HepG2 (cell line): Measurements from ENCODE around the gene DDX20. TPM values are rescaled to one million over a fixed set of nuclear protein-coding genes. Genes with fewer than 3 reads are reported as not detected.

Experiments used
- ATAC-seq: fragments of 200-7000 bp; cut with Tn5 transposase; 3 replicates; pipeline ENCODE4 v1.9.1; 2020; ENCODE audit warnings: mild to moderate bottlenecking, moderate library complexity
- BruUV-seq: library from RNA; stranded (reverse); fragments of 400-500 nt; replicated peaks from 2 replicates; lab custom pipeline; 2021; lab: Mats Ljungman, UMichigan
- CTCF ChIA-PET: fragments of 300-600 bp; formaldehyde crosslinking; extraction: SDS; loops from one replicate; lab custom pipeline; 2021; ENCODE audit warnings: low total read pairs, inconsistent platforms, low intra/inter-chr PET ratio; lab: Yijun Ruan, JAX
- POLR2A ChIA-PET: fragments of 350-600 bp; sonication (Branson Sonifier 250); formaldehyde crosslinking; loops from one replicate; lab custom pipeline; 2020; ENCODE audit warnings: antibody characterized with exemption, inconsistent platforms; lab: Yijun Ruan, JAX
- DNase-seq: peaks from one replicate; pipeline ENCODE4 v3.0.0-alpha.2; 2015; ENCODE audit warnings: low spot score
- FAIRE-seq: peaks from 3 replicates; lab custom pipeline; 2011; peaks lifted over from hg19 to GRCh38; lab: Jason Lieb, UNC
- H2AFZ ChIP-seq: one replicate; pipeline ENCODE4 v1.6.1; 2011; ENCODE audit warnings: low read length, inconsistent platforms
- H3K27ac ChIP-seq: fragments of 300-600 bp; 3 replicates; pipeline ENCODE4 v1.8.0; 2011; ENCODE audit warnings: mixed run types, mild to moderate bottlenecking, mixed read lengths, low read length, inconsistent platforms; ENCODE audit not compliant: insufficient read depth; ENCODE audit errors: extremely low read length
- H3K27me3 ChIP-seq, 2 experiments: fragments of 200-600 bp in 1 of 2; 2 replicates in 1 of 2; 3 replicates in 1 of 2; pipeline versions ENCODE4 v1.6.0 to v1.8.0; 2011; ENCODE audit warnings: low read length in 2 of 2, mild to moderate bottlenecking in 2 of 2, moderate library complexity in 2 of 2, inconsistent platforms in 1 of 2; ENCODE audit not compliant: insufficient read depth in 2 of 2, control insufficient read depth in 1 of 2
- H3K36me3 ChIP-seq, 2 experiments: fragments of 200-600 bp in 1 of 2; replicated peaks in 1 of 2; 2 replicates in 1 of 2; 3 replicates in 1 of 2; pipeline versions ENCODE4 v1.5.1 to v1.8.0; 2011; ENCODE audit warnings: low read length in 2 of 2, inconsistent platforms in 1 of 2; ENCODE audit not compliant: insufficient read depth in 2 of 2, control insufficient read depth in 1 of 2
- H3K4me1 ChIP-seq: 2 replicates; pipeline ENCODE4 v1.5.1; 2012; ENCODE audit warnings: low read length, inconsistent platforms; ENCODE audit not compliant: insufficient read depth
- H3K4me2 ChIP-seq: 2 replicates; pipeline ENCODE4 v1.6.0; 2011; ENCODE audit warnings: low read depth, low read length, inconsistent platforms
- H3K4me3 ChIP-seq, 3 experiments: fragments of 200-600 bp in 1 of 3; sonication (generic), shearing (Covaris generic) in 1 of 3; replicated peaks in 1 of 3; 2 replicates each; pipeline ENCODE4 v1.5.1; 2011 to 2016; ENCODE audit warnings: low read length in 3 of 3, inconsistent platforms in 2 of 3, low read depth in 2 of 3, mild to moderate bottlenecking in 2 of 3, control low read depth in 1 of 3, mixed read lengths in 1 of 3; ENCODE audit not compliant: insufficient read depth in 1 of 3
- H3K79me2 ChIP-seq: one replicate; pipeline ENCODE4 v1.6.1; 2011; ENCODE audit warnings: low read length, inconsistent platforms; ENCODE audit not compliant: insufficient read depth
- H3K9ac ChIP-seq: 2 replicates; pipeline ENCODE4 v1.6.0; 2011; ENCODE audit warnings: mild to moderate bottlenecking, low read depth, low read length, inconsistent platforms; ENCODE audit not compliant: insufficient read depth
- H3K9me3 ChIP-seq: 2 replicates; pipeline ENCODE4 v1.5.1; 2012; ENCODE audit warnings: mild to moderate bottlenecking, low read length
- H4K20me1 ChIP-seq: 2 replicates; pipeline ENCODE4 v1.6.0; 2011; ENCODE audit warnings: inconsistent platforms, mild to moderate bottlenecking, low read length, moderate library complexity; ENCODE audit not compliant: insufficient read depth
- MNT ChIP-seq: fragments of 450-650 bp; IDR thresholded peaks from 2 replicates; pipeline ENCODE4 v1.6.1; 2016
- NFKB2 ChIP-seq: sonication (generic); formaldehyde crosslinking; IDR thresholded peaks from 2 replicates; pipeline ENCODE4 v1.4.0; 2020; ENCODE audit warnings: missing genetic modification reagents, borderline replicate concordance
- RFXANK ChIP-seq: IDR thresholded peaks from 2 replicates; pipeline ENCODE4 v1.6.1; 2016
- TCF7 ChIP-seq: sonication (generic); IDR thresholded peaks from 2 replicates; pipeline ENCODE4 v1.6.1; 2016; ENCODE audit warnings: antibody characterized with exemption, low read depth
- WIZ ChIP-seq: sonication (generic); formaldehyde crosslinking; IDR thresholded peaks from 2 replicates; pipeline ENCODE4 v1.5.1; 2020; ENCODE audit warnings: mild to moderate bottlenecking, missing genetic modification reagents
- ZFP1 ChIP-seq: IDR thresholded peaks from 2 replicates; pipeline ENCODE4 v1.6.1; 2016
- whole genome bisulfite sequencing: methylation state at CpG from one replicate; pipeline ENCODE4 v1.1.6; 2017; ENCODE audit warnings: low lambda C conversion rate; 5-methylcytosine and 5-hydroxymethylcytosine counted together
- in situ Hi-C: cut with HindIII; loops from 2 replicates; pipeline ENCODE4 v1.10.0; 2017; ENCODE audit warnings: low pct_unique_long_range_greater_than_20kb; ENCODE audit not compliant: extremely low pct_ligation_motif_present
- intact Hi-C: fragments of 100-400 bp; cut with micrococcal nuclease; formaldehyde crosslinking; loops from one replicate; pipeline ENCODE4 v1.10.0; 2022; ENCODE audit not compliant: unreplicated experiment
- polyA plus RNA-seq, 8 experiments: library from polyadenylated mRNA; depleted of rRNA in 3 of 8; stranded (reverse) in 7 of 8; unstranded in 1 of 8; fragments of >200 nt; fragmentation: Illumina TruSeq in 4 of 8; extraction: Trizol in 4 of 8; gene quantifications; 2 replicates each; pipeline versions ENCODE4 v1.2.1 to v1.2.3, GENCODE V29; 2011 to 2016; ENCODE audit warnings: low read depth in 4 of 8, missing spikeins in 1 of 8, mixed read lengths in 1 of 8; ENCODE audit not compliant: insufficient read depth in 1 of 8
- total RNA-seq, 5 experiments: library from RNA; depleted of rRNA; stranded (reverse); fragments of >200 nt; fragmentation: Illumina TruSeq; extraction: Trizol; gene quantifications; 2 replicates each; pipeline ENCODE4 v1.2.3, GENCODE V29; 2016; ENCODE audit warnings: low read depth in 1 of 5
- TF ChIP-seq, protein P1 (sequence below): sonication (generic); formaldehyde crosslinking; IDR thresholded peaks from 2 replicates; pipeline ENCODE4 v1.8.0; 2022; ENCODE audit warnings: mild to moderate bottlenecking, missing genetic modification reagents, borderline replicate concordance
- TF ChIP-seq, protein P2 (sequence below): sonication (generic); formaldehyde crosslinking; IDR thresholded peaks from 2 replicates; pipeline ENCODE4 v1.4.0; 2020; ENCODE audit warnings: missing genetic modification reagents, mild to moderate bottlenecking, borderline replicate concordance
- TF ChIP-seq, protein P3 (sequence below): sonication (generic); formaldehyde crosslinking; IDR thresholded peaks from 2 replicates; pipeline ENCODE4 v1.4.0; 2020; ENCODE audit warnings: missing genetic modification reagents; ENCODE audit errors: not compliant biosample characterization
- TF ChIP-seq, protein P4 (sequence below): sonication (generic); formaldehyde crosslinking; IDR thresholded peaks from 2 replicates; pipeline ENCODE4 v1.9.0; 2021; ENCODE audit warnings: missing genetic modification reagents, mild to moderate bottlenecking, borderline replicate concordance
- TF ChIP-seq, protein P5 (sequence below): sonication (generic); formaldehyde crosslinking; IDR thresholded peaks from 2 replicates; pipeline ENCODE4 v1.4.0; 2020; ENCODE audit warnings: low read depth, missing genetic modification reagents
- TF ChIP-seq, protein P6 (sequence below): sonication (generic); formaldehyde crosslinking; IDR thresholded peaks from 2 replicates; pipeline ENCODE4 v1.5.0; 2020; ENCODE audit warnings: missing genetic modification reagents

Gene DDX20
- total and polyA plus RNA-seq, 2 of the 13 experiments (the other 11 are each of a cell fraction or from before 2014, with no cell fraction given), result 4.0 to 14.3 TPM

DNA sequence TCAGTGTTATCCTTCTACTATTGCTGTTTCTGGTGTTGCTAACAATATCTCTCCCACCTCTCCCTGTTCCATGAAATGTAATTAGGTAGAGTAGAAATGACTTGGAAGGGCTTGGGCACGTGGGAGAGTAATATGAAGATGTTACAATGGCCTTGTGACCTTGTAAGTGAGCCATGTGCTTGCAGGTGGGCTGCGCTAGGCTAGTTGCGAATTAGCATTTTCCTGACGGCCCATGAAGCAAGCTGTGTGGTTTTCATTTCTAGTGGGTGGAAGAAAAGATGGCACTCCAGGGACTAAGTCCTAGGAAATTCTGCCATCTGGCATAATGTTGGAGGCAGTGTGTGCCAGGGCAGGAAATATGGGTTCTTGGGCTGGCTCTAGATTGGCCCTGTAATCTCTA, 7.8 kb upstream of the DDX20 start:
- H3K27ac ChIP-seq, result no peak overlapping the region
- no peak overlapping the region for H2AFZ ChIP-seq
- DNase-seq (no peak), ATAC-seq (no peak), FAIRE-seq (no peak)
- H3K9ac ChIP-seq, result no peak overlapping the region
- no peak overlapping the region for H3K4me3 ChIP-seq
- WGBS, result 44% methylated on average over 4 of the region's 4 CpGs
- intact Hi-C loops (loop anchor here (1.0 kb wide), 3 partner anchors 21 to 267 kb away; no protein-coding TSS in a partner anchor), in situ Hi-C loops (no loop called here)
- CTCF ChIA-PET, result interaction anchor here (0.7 to 3.2 kb wide), 5 partner anchors 22 to 266 kb away, joined by 3 to 65 read pairs (median 7); no protein-coding TSS in a partner anchor
- H3K79me2 ChIP-seq, result no peaks in the 10 kb centered on the region
- POLR2A ChIA-PET, result interaction anchor here (1.0 to 1.3 kb wide), 3 partner anchors 10 to 34 kb away, joined by 3 to 6 read pairs (median 6); partner anchors contain the start of gene INKA2
- no TSS peak for BruUV-seq
- H3K4me2 ChIP-seq, result no peak overlapping the region
- no peaks in the 10 kb centered on the region for H3K27me3 ChIP-seq
- no peaks in the 10 kb centered on the region for H3K9me3 ChIP-seq
- no peaks in the 10 kb centered on the region; the same call in 1 of the 2 replicates for H4K20me1 ChIP-seq
- peaks cover 38% of the 10 kb centered on the region for H3K4me1 ChIP-seq
- no peaks in the 10 kb centered on the region for H3K36me3 ChIP-seq
- TF ChIP-seq, protein P1, sequence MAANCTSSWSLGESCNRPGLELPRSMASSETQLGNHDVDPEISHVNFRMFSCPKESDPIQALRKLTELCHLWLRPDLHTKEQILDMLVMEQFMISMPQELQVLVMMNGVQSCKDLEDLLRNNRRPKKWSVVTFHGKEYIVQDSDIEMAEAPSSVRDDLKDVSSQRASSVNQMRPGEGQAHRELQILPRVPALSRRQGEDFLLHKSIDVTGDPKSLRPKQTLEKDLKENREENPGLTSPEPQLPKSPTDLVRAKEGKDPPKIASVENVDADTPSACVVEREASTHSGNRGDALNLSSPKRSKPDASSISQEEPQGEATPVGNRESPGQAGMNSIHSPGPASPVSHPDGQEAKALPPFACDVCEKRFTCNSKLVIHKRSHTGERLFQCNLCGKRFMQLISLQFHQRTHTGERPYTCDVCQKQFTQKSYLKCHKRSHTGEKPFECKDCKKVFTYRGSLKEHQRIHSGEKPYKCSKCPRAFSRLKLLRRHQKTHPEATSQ (CRISPR knock-in tag), result no peak
- no peak for TF ChIP-seq MNT
- TF ChIP-seq NFKB2 (CRISPR knock-in tag), result no peak
- TF ChIP-seq, protein P2, sequence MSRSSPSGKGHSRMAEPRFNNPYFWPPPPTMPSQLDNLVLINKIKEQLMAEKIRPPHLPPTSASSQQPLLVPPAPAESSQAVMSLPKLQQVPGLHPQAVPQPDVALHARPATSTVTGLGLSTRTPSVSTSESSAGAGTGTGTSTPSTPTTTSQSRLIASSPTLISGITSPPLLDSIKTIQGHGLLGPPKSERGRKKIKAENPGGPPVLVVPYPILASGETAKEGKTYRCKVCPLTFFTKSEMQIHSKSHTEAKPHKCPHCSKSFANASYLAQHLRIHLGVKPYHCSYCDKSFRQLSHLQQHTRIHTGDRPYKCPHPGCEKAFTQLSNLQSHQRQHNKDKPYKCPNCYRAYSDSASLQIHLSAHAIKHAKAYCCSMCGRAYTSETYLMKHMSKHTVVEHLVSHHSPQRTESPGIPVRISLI (CRISPR knock-in tag), result no peak
- TF ChIP-seq, protein P3, sequence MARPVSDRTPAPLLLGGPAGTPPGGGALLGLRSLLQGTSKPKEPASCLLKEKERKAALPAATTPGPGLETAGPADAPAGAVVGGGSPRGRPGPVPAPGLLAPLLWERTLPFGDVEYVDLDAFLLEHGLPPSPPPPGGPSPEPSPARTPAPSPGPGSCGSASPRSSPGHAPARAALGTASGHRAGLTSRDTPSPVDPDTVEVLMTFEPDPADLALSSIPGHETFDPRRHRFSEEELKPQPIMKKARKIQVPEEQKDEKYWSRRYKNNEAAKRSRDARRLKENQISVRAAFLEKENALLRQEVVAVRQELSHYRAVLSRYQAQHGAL (CRISPR knock-in tag), result no peak
- TF ChIP-seq, protein P4, sequence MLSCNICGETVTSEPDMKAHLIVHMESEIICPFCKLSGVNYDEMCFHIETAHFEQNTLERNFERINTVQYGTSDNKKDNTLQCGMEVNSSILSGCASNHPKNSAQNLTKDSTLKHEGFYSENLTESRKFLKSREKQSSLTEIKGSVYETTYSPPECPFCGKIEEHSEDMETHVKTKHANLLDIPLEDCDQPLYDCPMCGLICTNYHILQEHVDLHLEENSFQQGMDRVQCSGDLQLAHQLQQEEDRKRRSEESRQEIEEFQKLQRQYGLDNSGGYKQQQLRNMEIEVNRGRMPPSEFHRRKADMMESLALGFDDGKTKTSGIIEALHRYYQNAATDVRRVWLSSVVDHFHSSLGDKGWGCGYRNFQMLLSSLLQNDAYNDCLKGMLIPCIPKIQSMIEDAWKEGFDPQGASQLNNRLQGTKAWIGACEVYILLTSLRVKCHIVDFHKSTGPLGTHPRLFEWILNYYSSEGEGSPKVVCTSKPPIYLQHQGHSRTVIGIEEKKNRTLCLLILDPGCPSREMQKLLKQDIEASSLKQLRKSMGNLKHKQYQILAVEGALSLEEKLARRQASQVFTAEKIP, result no peak
- no peak for TF ChIP-seq TCF7
- TF ChIP-seq, protein P5, sequence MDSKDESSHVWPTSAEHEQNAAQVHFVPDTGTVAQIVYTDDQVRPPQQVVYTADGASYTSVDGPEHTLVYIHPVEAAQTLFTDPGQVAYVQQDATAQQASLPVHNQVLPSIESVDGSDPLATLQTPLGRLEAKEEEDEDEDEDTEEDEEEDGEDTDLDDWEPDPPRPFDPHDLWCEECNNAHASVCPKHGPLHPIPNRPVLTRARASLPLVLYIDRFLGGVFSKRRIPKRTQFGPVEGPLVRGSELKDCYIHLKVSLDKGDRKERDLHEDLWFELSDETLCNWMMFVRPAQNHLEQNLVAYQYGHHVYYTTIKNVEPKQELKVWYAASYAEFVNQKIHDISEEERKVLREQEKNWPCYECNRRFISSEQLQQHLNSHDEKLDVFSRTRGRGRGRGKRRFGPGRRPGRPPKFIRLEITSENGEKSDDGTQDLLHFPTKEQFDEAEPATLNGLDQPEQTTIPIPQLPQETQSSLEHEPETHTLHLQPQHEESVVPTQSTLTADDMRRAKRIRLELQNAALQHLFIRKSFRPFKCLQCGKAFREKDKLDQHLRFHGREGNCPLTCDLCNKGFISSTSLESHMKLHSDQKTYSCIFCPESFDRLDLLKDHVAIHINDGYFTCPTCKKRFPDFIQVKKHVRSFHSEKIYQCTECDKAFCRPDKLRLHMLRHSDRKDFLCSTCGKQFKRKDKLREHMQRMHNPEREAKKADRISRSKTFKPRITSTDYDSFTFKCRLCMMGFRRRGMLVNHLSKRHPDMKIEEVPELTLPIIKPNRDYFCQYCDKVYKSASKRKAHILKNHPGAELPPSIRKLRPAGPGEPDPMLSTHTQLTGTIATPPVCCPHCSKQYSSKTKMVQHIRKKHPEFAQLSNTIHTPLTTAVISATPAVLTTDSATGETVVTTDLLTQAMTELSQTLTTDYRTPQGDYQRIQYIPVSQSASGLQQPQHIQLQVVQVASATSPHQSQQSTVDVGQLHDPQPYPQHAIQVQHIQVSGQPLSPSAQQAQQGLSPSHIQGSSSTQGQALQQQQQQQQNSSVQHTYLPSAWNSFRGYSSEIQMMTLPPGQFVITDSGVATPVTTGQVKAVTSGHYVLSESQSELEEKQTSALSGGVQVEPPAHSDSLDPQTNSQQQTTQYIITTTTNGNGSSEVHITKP (CRISPR knock-in tag), result no peak
- TF ChIP-seq RFXANK (CRISPR knock-in tag), result no peak
- no peak for TF ChIP-seq WIZ
- TF ChIP-seq, protein P6, sequence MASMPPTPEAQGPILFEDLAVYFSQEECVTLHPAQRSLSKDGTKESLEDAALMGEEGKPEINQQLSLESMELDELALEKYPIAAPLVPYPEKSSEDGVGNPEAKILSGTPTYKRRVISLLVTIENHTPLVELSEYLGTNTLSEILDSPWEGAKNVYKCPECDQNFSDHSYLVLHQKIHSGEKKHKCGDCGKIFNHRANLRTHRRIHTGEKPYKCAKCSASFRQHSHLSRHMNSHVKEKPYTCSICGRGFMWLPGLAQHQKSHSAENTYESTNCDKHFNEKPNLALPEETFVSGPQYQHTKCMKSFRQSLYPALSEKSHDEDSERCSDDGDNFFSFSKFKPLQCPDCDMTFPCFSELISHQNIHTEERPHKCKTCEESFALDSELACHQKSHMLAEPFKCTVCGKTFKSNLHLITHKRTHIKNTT (CRISPR knock-in tag), result no peak
- TF ChIP-seq ZFP1 (CRISPR knock-in tag), result no peak
